NT2/D1 (cell line): ENCODE results near the gene GPR179.

Experiments
- DNase-seq: peaks from one replicate; pipeline ENCODE4 v3.0.0-alpha.2; 2011; ENCODE audit warnings: low read depth, low spot score
- H3K27me3 ChIP-seq: 2 replicates; pipeline ENCODE4 v1.6.0; 2011; ENCODE audit warnings: mild to moderate bottlenecking; ENCODE audit not compliant: insufficient read length, insufficient read depth
- H3K36me3 ChIP-seq: 2 replicates; pipeline ENCODE4 v1.6.1; 2011; ENCODE audit warnings: mild to moderate bottlenecking, low read length, mixed read lengths; ENCODE audit not compliant: insufficient read depth, insufficient read length
- H3K4me1 ChIP-seq: 2 replicates; pipeline ENCODE4 v1.5.1; 2011; ENCODE audit not compliant: insufficient read depth, insufficient read length
- H3K4me3 ChIP-seq: 2 replicates; pipeline ENCODE4 v1.5.1; 2011; ENCODE audit warnings: low read depth; ENCODE audit not compliant: insufficient read length
- H3K9ac ChIP-seq: 2 replicates; pipeline ENCODE4 v1.6.0; 2011; ENCODE audit warnings: low read depth; ENCODE audit not compliant: insufficient read length
- H3K9me3 ChIP-seq: 2 replicates; pipeline ENCODE4 v1.5.1; 2011; ENCODE audit warnings: mild to moderate bottlenecking, low read length; ENCODE audit not compliant: insufficient read depth
- SUZ12 ChIP-seq: IDR thresholded peaks from 2 replicates; pipeline ENCODE4 v1.6.1; 2011; ENCODE audit not compliant: insufficient read length, insufficient read depth; ENCODE audit errors: extremely low read depth
- YY1 ChIP-seq: IDR thresholded peaks from 2 replicates; pipeline ENCODE4 v1.6.1; 2011; ENCODE audit not compliant: insufficient read length, insufficient read depth
- ZNF274 ChIP-seq: IDR thresholded peaks from 2 replicates; pipeline ENCODE4 v1.6.1; 2011; ENCODE audit warnings: mild to moderate bottlenecking, low read depth, low read length

Gene GPR179

GRCh38 chr17:38343608-38344419 is at the start of gene GPR179:
Gene GPR179 (minus strand): TSS chr17:38343956. CDS start chr17:38343789, 167 bp downstream.
- Histone ChIP-seq H3K36me3 (no peaks in the 10 kb centered on the region), H3K4me3 (no peak within 1 kb of the TSS), H3K9ac (peak within 1 kb of the TSS; percentile 11), H3K27me3 (peaks cover 4% of the 10 kb centered on the region), H3K9me3 (no peaks in the 10 kb centered on the region), H3K4me1 (peaks cover 15% of the 10 kb centered on the region)
- no peak for DNase-seq
- no peak for TF ChIP-seq SUZ12
- TF ChIP-seq ZNF274 = no peak
- TF ChIP-seq YY1 = no peak

- H3K9ac ChIP-seq = no peak overlapping the region
- H3K9me3 ChIP-seq = no peaks in the 10 kb centered on the region
- H3K36me3 ChIP-seq = peaks cover 27% of the 10 kb centered on the region
- no peak for DNase-seq
- H3K4me3 ChIP-seq = no peak overlapping the region
- no peaks in the 10 kb centered on the region for H3K4me1 ChIP-seq
- H3K27me3 ChIP-seq = no peaks in the 10 kb centered on the region
- no peak for TF ChIP-seq ZNF274
- TF ChIP-seq YY1 = no peak
- no peak for TF ChIP-seq SUZ12
These were observed 35.7 kb upstream of the GPR179 start for GRCh38 chr17:38379448-38379847.

- no peak overlapping the region for H3K9ac ChIP-seq
- H3K9me3 ChIP-seq = no peaks in the 10 kb centered on the region
- H3K27me3 ChIP-seq = no peaks in the 10 kb centered on the region
- no peak overlapping the region for H3K4me3 ChIP-seq
- TF ChIP-seq ZNF274 (no peak), YY1 (no peak), SUZ12 (no peak)
- peaks cover 3% of the 10 kb centered on the region for H3K4me1 ChIP-seq
- no peak for DNase-seq
- H3K36me3 ChIP-seq = peaks cover 52% of the 10 kb centered on the region
These were observed 25.5 kb upstream of the GPR179 start for GRCh38 chr17:38369124-38369886.

- H3K4me3 ChIP-seq = no peak overlapping the region
- peaks cover 35% of the 10 kb centered on the region for H3K36me3 ChIP-seq
- H3K9me3 ChIP-seq = no peaks in the 10 kb centered on the region
- H3K9ac ChIP-seq = no peak overlapping the region
- TF ChIP-seq SUZ12 = no peak
- TF ChIP-seq YY1 = no peak
- no peak for TF ChIP-seq ZNF274
- H3K27me3 ChIP-seq = no peaks in the 10 kb centered on the region
- no peak for DNase-seq
- peaks cover 3% of the 10 kb centered on the region for H3K4me1 ChIP-seq
These were observed 21.0 kb upstream of the GPR179 start for GRCh38 chr17:38364741-38365140.

- H3K27me3 ChIP-seq = no peaks in the 10 kb centered on the region
- H3K9me3 ChIP-seq = no peaks in the 10 kb centered on the region
- peaks cover 3% of the 10 kb centered on the region for H3K4me1 ChIP-seq
- H3K4me3 ChIP-seq = no peak overlapping the region
- no peak for DNase-seq
- TF ChIP-seq YY1 = no peak
- TF ChIP-seq SUZ12 = no peak
- no peak for TF ChIP-seq ZNF274
- H3K36me3 ChIP-seq = peaks cover 24% of the 10 kb centered on the region
- no peak overlapping the region for H3K9ac ChIP-seq
These were observed 19.3 kb upstream of the GPR179 start for GRCh38 chr17:38363016-38363415.

GRCh38 chr17:38361694-38362465 is 18.1 kb upstream of the GPR179 start:
- DNase-seq = no peak
- Histone ChIP-seq H3K27me3 (no peaks in the 10 kb centered on the region), H3K9ac (no peak overlapping the region), H3K36me3 (peaks cover 16% of the 10 kb centered on the region), H3K4me1 (peaks cover 3% of the 10 kb centered on the region), H3K9me3 (no peaks in the 10 kb centered on the region), H3K4me3 (no peak overlapping the region)
- TF ChIP-seq YY1 (no peak), ZNF274 (no peak), SUZ12 (no peak)
